Peyer's patch (tissue), 4 donors: ENCODE data around the gene RPL7A.

Experiments
- CTCF ChIP-seq, 6 experiments: fragments of 450-650 bp in 4 of 6; fragments of 200-600 bp in 2 of 6; sonication (generic) in 1 of 6; IDR thresholded peaks; one replicate each; pipeline ENCODE4 v1.5.1; 2017 to 2019; ENCODE audit warnings: antibody characterized with exemption in 6 of 6, mild to moderate bottlenecking in 3 of 6, moderate library complexity in 1 of 6
- POLR2A ChIP-seq, 2 donors: fragments of 450-650 bp; IDR thresholded peaks; one replicate each; pipeline ENCODE4 v1.5.1; 2017; ENCODE audit warnings: antibody characterized with exemption in 2 of 2, mild to moderate bottlenecking in 2 of 2, moderate library complexity in 2 of 2

- TF ChIP-seq POLR2A (IDR thresholded peaks at IDR 0.05) (no peak), CTCF (IDR thresholded peaks at IDR 0.05) (no peak)
These were observed 22.7 kb downstream of the RPL7A start for GRCh38 chr9:133370685-133371084.
